Thyroid gland (tissue), 4 donors: ENCODE measurements around the gene UCN2. TPM values are rescaled to one million over a fixed set of nuclear protein-coding genes. Genes with fewer than 3 reads are reported as not detected.

Experiments used
- DNase-seq, 2 donors: peaks; one replicate each; pipeline ENCODE4 v3.0.0-alpha.2; 2019
- H3K27ac ChIP-seq, 3 donors: fragments of 200-600 bp; sonication (generic); 1 replicate in 2 of 3; 2 replicates in 1 of 3; pipeline ENCODE4 v1.5.1; 2016 to 2019; ENCODE audit warnings: mild to moderate bottlenecking in 1 of 3, moderate library complexity in 1 of 3
- H3K27me3 ChIP-seq: fragments of 200-600 bp; sonication (generic); one replicate; pipeline ENCODE4 v1.5.1; 2019
- H3K36me3 ChIP-seq, 2 donors: fragments of 200-600 bp; sonication (generic); one replicate each; pipeline ENCODE4 v1.5.1; 2016 to 2019
- H3K4me1 ChIP-seq, 2 donors: fragments of 200-600 bp; sonication (generic); one replicate each; pipeline ENCODE4 v1.5.1; 2017 to 2019
- H3K4me3 ChIP-seq, 3 donors: fragments of 200-600 bp; sonication (generic); replicated peaks in 1 of 3; 1 replicate in 2 of 3; 2 replicates in 1 of 3; pipeline ENCODE4 v1.5.1; 2016; ENCODE audit warnings: mild to moderate bottlenecking in 1 of 3
- H3K9me3 ChIP-seq: fragments of 200-600 bp; sonication (generic); one replicate; pipeline ENCODE4 v1.5.1; 2017
- POLR2A ChIP-seq, 2 donors: fragments of 450-650 bp; IDR thresholded peaks; one replicate each; pipeline ENCODE4 v1.6.1; 2017; ENCODE audit warnings: antibody characterized with exemption in 2 of 2, mild to moderate bottlenecking in 2 of 2, moderate library complexity in 1 of 2
- WGBS, 2 donors: methylation state at CpG; one replicate each; pipeline ENCODE4 v1.1.5; 2017; 5-methylcytosine and 5-hydroxymethylcytosine counted together
- intact Hi-C: fragments of 100-400 bp; cut with DNase I; formaldehyde crosslinking; loops from one replicate; pipeline ENCODE4 v1.15.1; 2023
- total RNA-seq, 4 donors: library from RNA; depleted of rRNA; stranded (reverse); fragments of >200 nt; gene quantifications; one replicate each; pipeline ENCODE4 v1.2.3, GENCODE V29; 2016
- TF ChIP-seq, protein P1 (sequence below), 6 experiments: fragments of 200-600 bp in 3 of 6; fragments of 450-650 bp in 3 of 6; sonication (generic) in 3 of 6; IDR thresholded peaks; one replicate each; pipeline ENCODE4 v1.5.1; 2016 to 2019; ENCODE audit warnings: antibody characterized with exemption in 6 of 6, mild to moderate bottlenecking in 2 of 6, inconsistent platforms in 1 of 6, moderate library complexity in 1 of 6

UCN2 gene
- total RNA-seq, 4 donors from 2014 or later = not detected

DNA sequence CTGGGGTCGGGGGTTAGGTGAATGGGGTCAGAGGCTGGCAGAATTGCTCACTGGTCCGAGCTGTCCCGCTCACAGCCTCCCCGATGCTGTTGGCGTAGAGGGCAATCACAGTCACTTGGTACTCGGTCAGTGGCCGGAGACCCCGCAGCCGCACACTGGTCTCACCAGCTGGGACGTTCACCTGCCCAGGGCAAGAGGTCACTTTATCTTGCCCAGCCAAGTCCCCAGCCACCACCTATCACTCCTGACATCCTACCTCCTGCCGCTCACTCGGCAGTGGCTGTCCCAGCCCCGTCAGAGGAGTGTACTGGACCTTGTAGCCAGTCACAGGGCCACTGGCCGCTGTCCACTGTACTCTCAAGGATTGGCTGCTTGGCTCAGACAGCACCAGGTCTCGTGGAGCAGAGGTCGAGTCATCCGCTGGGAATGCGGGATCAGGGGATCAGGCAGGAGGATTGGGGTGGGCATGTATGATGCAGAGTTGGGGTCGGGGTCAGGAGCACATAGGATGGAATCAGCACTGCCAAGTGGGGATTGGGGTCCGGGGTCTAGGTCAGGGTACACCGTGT, 29.0 kb upstream of the UCN2 start:
- no peak for DNase-seq

DNA sequence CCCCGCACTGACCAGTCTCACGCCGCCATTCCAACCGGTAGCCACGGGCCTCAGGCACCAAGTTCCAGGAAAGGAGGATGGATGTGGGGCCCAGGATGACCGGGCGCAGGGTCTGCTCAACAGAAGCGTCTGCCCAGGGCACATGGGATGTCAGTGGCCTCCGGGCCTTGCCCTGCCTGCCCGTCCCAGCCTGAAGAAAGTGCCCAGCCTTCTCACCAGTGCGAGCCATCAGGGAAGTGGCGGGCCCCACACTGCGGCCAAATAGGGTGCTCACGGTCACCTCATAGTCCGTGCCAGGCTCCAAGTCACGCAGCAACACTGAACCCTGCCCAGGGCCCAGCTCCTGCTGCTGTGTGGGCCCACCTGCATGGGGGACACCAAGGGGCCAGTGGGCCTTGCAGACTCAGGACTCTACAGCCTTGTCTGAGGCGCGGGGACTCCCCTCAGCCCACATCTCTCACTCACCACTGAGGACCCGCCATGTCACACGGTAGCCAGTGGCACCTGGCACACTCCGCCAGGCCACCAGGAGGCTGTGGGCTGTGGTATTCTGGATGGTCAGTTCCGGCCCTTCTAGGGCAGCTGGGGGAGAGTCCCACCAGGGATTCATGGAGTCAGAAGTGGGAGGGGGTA, 28.4 kb upstream of the UCN2 start:
- DNase-seq = no peak
- Histone ChIP-seq H3K27me3 (no peaks in the 10 kb centered on the region), H3K27ac (no peak overlapping the region), H3K9me3 (no peaks in the 10 kb centered on the region), H3K4me1 (peaks cover 5 to 12% of the 10 kb centered on the region in 2 donors), H3K36me3 (no peaks in the 10 kb centered on the region), H3K4me3 (no peak overlapping the region)
- WGBS, 2 donors = 91 to 92% methylated on average over 12 to 16 of the region's 22 CpGs
- TF ChIP-seq, protein P1, sequence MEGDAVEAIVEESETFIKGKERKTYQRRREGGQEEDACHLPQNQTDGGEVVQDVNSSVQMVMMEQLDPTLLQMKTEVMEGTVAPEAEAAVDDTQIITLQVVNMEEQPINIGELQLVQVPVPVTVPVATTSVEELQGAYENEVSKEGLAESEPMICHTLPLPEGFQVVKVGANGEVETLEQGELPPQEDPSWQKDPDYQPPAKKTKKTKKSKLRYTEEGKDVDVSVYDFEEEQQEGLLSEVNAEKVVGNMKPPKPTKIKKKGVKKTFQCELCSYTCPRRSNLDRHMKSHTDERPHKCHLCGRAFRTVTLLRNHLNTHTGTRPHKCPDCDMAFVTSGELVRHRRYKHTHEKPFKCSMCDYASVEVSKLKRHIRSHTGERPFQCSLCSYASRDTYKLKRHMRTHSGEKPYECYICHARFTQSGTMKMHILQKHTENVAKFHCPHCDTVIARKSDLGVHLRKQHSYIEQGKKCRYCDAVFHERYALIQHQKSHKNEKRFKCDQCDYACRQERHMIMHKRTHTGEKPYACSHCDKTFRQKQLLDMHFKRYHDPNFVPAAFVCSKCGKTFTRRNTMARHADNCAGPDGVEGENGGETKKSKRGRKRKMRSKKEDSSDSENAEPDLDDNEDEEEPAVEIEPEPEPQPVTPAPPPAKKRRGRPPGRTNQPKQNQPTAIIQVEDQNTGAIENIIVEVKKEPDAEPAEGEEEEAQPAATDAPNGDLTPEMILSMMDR (IDR thresholded peaks at IDR 0.05) = no peak
- intact Hi-C loops = no loop called here

More for the DNA sequence above, 29.0 kb upstream of the UCN2 start:
- intact Hi-C loops = no loop called here
- no peaks in the 10 kb centered on the region for H3K27me3 ChIP-seq
- H3K27ac ChIP-seq = no peak overlapping the region
- TF ChIP-seq, protein P1 (IDR thresholded peaks at IDR 0.05) = no peak
- no peak for TF ChIP-seq POLR2A (IDR thresholded peaks at IDR 0.05)
- H3K9me3 ChIP-seq = no peaks in the 10 kb centered on the region
- H3K4me1 ChIP-seq = peaks cover 5 to 12% of the 10 kb centered on the region in 2 donors
- H3K36me3 ChIP-seq = peaks cover 0 to 1% of the 10 kb centered on the region in 2 donors
- H3K4me3 ChIP-seq = no peak overlapping the region
- WGBS, 2 donors = 93 to 94% methylated on average over 19 of the region's 21 CpGs

DNA sequence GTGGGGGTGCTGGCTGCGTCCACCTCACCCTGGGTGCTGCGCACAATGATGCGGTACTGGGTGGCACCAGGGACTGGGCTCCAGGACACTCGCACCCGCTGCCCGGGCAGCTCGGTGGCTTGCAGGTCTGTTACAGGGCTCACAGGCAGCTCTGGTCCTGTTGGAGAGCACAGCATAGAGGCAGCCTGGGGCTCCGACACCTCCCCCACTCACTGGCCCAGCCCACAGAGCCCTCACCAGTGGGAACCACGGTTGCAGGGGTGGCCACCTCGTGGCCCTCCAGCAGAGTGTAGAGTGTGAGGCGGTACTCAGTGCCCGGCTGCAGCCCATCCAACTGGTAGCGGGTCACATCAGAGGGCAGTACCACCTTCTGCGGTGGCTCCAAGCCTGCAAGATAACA, 27.9 kb upstream of the UCN2 start:
- Histone ChIP-seq H3K9me3 (no peaks in the 10 kb centered on the region), H3K4me3 (no peak overlapping the region), H3K27me3 (no peaks in the 10 kb centered on the region), H3K36me3 (no peaks in the 10 kb centered on the region), H3K4me1 (peaks cover 5 to 12% of the 10 kb centered on the region in 2 donors), H3K27ac (no peak overlapping the region)
- TF ChIP-seq, protein P1 (IDR thresholded peaks at IDR 0.05) = no peak
- no peak for TF ChIP-seq POLR2A (IDR thresholded peaks at IDR 0.05)
- intact Hi-C loops = no loop called here
- DNase-seq = no peak
- 83 to 94% methylated on average over 3 to 10 of the region's 14 CpGs for WGBS, 2 donors

DNA sequence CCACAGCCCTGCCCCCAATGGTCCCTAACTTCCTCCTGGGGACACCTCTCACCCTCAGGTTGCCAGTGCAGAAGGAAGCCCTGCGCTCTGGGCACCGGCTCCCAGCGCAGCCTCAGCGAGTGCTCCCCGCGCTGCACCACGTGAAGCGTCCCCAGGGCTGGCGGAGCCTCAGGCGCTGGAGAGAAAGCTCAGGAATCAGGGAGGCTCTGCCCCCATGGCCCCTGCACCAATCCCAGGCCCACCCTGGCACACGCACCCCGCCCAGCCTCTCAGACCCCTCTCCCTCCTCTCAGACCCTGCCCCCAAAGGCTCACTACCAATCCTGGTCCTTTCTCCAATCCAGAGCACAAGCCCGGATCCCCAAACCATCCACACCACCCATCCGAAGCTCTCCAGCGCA, 24.6 kb upstream of the UCN2 start:
- WGBS, 2 donors = 46 to 52% methylated on average over 13 to 15 of the region's 15 CpGs
- Histone ChIP-seq H3K4me3 (no peak overlapping the region), H3K27me3 (no peaks in the 10 kb centered on the region), H3K27ac (no peak overlapping the region), H3K36me3 (no peaks in the 10 kb centered on the region), H3K9me3 (no peaks in the 10 kb centered on the region), H3K4me1 (no peaks in the 10 kb centered on the region)
- intact Hi-C loops = no loop called here
- TF ChIP-seq POLR2A (IDR thresholded peaks at IDR 0.05) = no peak
- TF ChIP-seq, protein P1 (IDR thresholded peaks at IDR 0.05) = no peak
- DNase-seq = no peak

DNA sequence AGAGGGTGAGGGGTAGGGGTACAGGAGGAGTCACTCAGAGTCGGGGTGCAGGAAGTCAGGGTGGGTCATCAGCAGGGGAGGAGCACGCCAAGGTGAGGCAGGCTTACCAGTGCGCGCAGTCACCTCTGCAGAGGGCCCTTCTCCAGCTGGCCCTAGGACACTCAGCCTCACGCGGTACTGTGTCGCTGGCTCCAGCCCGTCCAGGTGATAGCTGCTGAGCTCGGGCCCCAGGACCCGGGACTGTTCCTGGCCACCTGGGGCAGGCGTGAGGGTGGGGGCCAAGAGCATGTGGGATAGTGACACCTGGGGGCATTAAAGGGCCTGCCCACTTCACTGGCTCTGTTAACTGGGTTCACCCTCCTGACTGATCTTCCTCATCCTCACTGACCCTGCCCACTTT, 24.1 kb upstream of the UCN2 start:
- DNase-seq = no peak
- H3K27ac ChIP-seq = no peak overlapping the region
- H3K4me3 ChIP-seq = no peak overlapping the region
- no peaks in the 10 kb centered on the region for H3K27me3 ChIP-seq
- intact Hi-C loops = no loop called here
- 62 to 74% methylated on average over 9 to 11 of the region's 11 CpGs for WGBS, 2 donors
- H3K9me3 ChIP-seq = no peaks in the 10 kb centered on the region
- no peaks in the 10 kb centered on the region for H3K36me3 ChIP-seq
- no peaks in the 10 kb centered on the region for H3K4me1 ChIP-seq
- TF ChIP-seq, protein P1 (IDR thresholded peaks at IDR 0.05) = no peak
- no peak for TF ChIP-seq POLR2A (IDR thresholded peaks at IDR 0.05)
